GM10248 (cell line): ENCODE measurements around the gene PTH2.
A peak's percentile ranks its signal among the peaks of the same experiment; 100 is the strongest.

Experiments
- CTCF ChIA-PET: fragments of 300-600 bp; sonication (Branson Sonifier 250); formaldehyde crosslinking; extraction: SDS; loops from one replicate; lab custom pipeline; 2021; ENCODE audit warnings: antibody characterized with exemption; lab: Yijun Ruan, JAX
- POLR2A ChIA-PET: fragments of 350-650 bp; sonication (Branson Sonifier 250); formaldehyde crosslinking; extraction: SDS; loops from one replicate; lab custom pipeline; 2020; ENCODE audit warnings: antibody characterized with exemption; lab: Yijun Ruan, JAX
- DNase-seq: peaks from one replicate; pipeline ENCODE4 v3.0.0; 2012; ENCODE audit errors: extremely low spot score
- CTCF ChIP-seq: IDR thresholded peaks from 2 replicates; pipeline ENCODE4 v1.5.1; 2012; ENCODE audit warnings: mild to moderate bottlenecking, low read depth; ENCODE audit errors: extremely low read depth, missing control alignments, control extremely low read depth

The PTH2 gene

GRCh38 chr19:49430172-49430677 lies 7.0 kb upstream of the PTH2 start:
- CTCF ChIA-PET, result interaction anchor here (0.7 to 3.0 kb wide), 6 partner anchors 12 to 49 kb away, joined by 3 to 11 read pairs (median 4); no protein-coding TSS in a partner anchor

GRCh38 chr19:49428547-49429451 lies 5.6 kb upstream of the PTH2 start:
- no peak for TF ChIP-seq CTCF
- POLR2A ChIA-PET, result interaction anchor here (0.5 kb wide), 1 partner anchor 23 kb away, joined by 4 read pairs; the partner anchor contains the start of gene PIH1D1
- CTCF ChIA-PET, result interaction anchor here (1.4 to 3.0 kb wide), 4 partner anchors 11 to 42 kb away, joined by 4 to 11 read pairs (median 6); no protein-coding TSS in a partner anchor
- no peak for DNase-seq

More at GRCh38 chr19:49430172-49430677, 7.0 kb upstream of the PTH2 start:
- no peak for DNase-seq
- POLR2A ChIA-PET, result interaction anchor here (0.5 kb wide), 1 partner anchor 72 kb away, joined by 3 read pairs; no protein-coding TSS in a partner anchor
- no peak for TF ChIP-seq CTCF

- DNase-seq, result peak; percentile 50
- TF ChIP-seq CTCF, result no peak
- ChIA-PET CTCF (interaction anchor here (1.2 to 2.2 kb wide), 5 partner anchors 10 to 42 kb away, joined by 3 to 7 read pairs (median 4); no protein-coding TSS in a partner anchor), POLR2A (interaction anchor here (0.5 kb wide), 1 partner anchor 24 kb away, joined by 4 read pairs; the partner anchor contains the start of gene PIH1D1)
Observed at GRCh38 chr19:49427855-49428546, 4.8 kb upstream of the PTH2 start.

- no peak for DNase-seq
- no peak for TF ChIP-seq CTCF
- POLR2A ChIA-PET, result no interaction called here
- CTCF ChIA-PET, result interaction anchor here (1.2 to 1.8 kb wide), 4 partner anchors 9 to 43 kb away, joined by 3 to 4 read pairs (median 4); no protein-coding TSS in a partner anchor
Observed at GRCh38 chr19:49427339-49427738, 4.1 kb upstream of the PTH2 start.

- CTCF ChIA-PET, result interaction anchor here (1.6 to 2.1 kb wide), 4 partner anchors 8 to 44 kb away, joined by 4 to 8 read pairs (median 6); no protein-coding TSS in a partner anchor
- POLR2A ChIA-PET, result no interaction called here
- DNase-seq, result no peak
- no peak for TF ChIP-seq CTCF
Observed at GRCh38 chr19:49425922-49426592, 2.8 kb upstream of the PTH2 start.

- no peak for DNase-seq
- CTCF ChIA-PET, result interaction anchor here (0.7 to 2.1 kb wide), 7 partner anchors 16 to 124 kb away, joined by 3 to 8 read pairs (median 4); no protein-coding TSS in a partner anchor
- no peak for TF ChIP-seq CTCF
- POLR2A ChIA-PET, result interaction anchor here (0.7 kb wide), 1 partner anchor 13 kb away, joined by 3 read pairs; no protein-coding TSS in a partner anchor
Observed at GRCh38 chr19:49425178-49425577, 1.9 kb upstream of the PTH2 start, which contains the start of gene GFY. GFY (plus strand) TSS chr19:49425388; CDS start chr19:49426431, 1,043 bp downstream.
